GM23248 (cell line): ENCODE results near the gene ATG9A. TPM values are rescaled to one million over a fixed set of nuclear protein-coding genes. Genes with fewer than 3 reads are reported as not detected.
"Not testable (repeated sequence)": the region's sequence is repeated elsewhere in the genome, so short reads cannot be mapped to it uniquely, and the experiment has no call there.

ENCODE experiments used
- DNase-seq: peaks from one replicate; pipeline ENCODE4 v3.0.0-alpha.2; 2015
- H2AFZ ChIP-seq: fragments of 200-600 bp; sonication (generic); 2 replicates; pipeline ENCODE4 v1.6.1; 2016; ENCODE audit warnings: antibody characterized with exemption
- H3F3A ChIP-seq: fragments of 200-600 bp; sonication (generic); 2 replicates; pipeline ENCODE4 v1.6.1; 2016; ENCODE audit warnings: mild to moderate bottlenecking, antibody characterized with exemption, mixed run types; ENCODE audit not compliant: insufficient read depth
- H3K27ac ChIP-seq: fragments of 200-600 bp; sonication (generic); 2 replicates; pipeline ENCODE4 v1.5.1; 2016; ENCODE audit warnings: mild to moderate bottlenecking
- H3K27me3 ChIP-seq: fragments of 200-600 bp; sonication (generic); replicated peaks from 2 replicates; pipeline ENCODE4 v1.6.1; 2016; ENCODE audit warnings: mild to moderate bottlenecking; ENCODE audit not compliant: insufficient read depth
- H3K36me3 ChIP-seq: fragments of 200-600 bp; sonication (generic); 2 replicates; pipeline ENCODE4 v1.6.1; 2016; ENCODE audit warnings: low read depth, mild to moderate bottlenecking
- H3K4me1 ChIP-seq: fragments of 200-600 bp; sonication (generic); 2 replicates; pipeline ENCODE4 v1.6.1; 2016; ENCODE audit warnings: mild to moderate bottlenecking; ENCODE audit not compliant: insufficient read depth
- H3K4me2 ChIP-seq: fragments of 200-600 bp; sonication (generic); one replicate; pipeline ENCODE4 v1.6.1; 2016; ENCODE audit warnings: mild to moderate bottlenecking; ENCODE audit not compliant: unreplicated experiment
- H3K4me3 ChIP-seq: fragments of 200-600 bp; sonication (generic); 2 replicates; pipeline ENCODE4 v1.5.1; 2016; ENCODE audit warnings: mild to moderate bottlenecking
- H3K79me2 ChIP-seq: fragments of 200-600 bp; sonication (generic); 2 replicates; pipeline ENCODE4 v1.6.1; 2016; ENCODE audit warnings: mild to moderate bottlenecking; ENCODE audit not compliant: insufficient read depth
- H3K9ac ChIP-seq: fragments of 200-600 bp; sonication (generic); 2 replicates; pipeline ENCODE4 v1.6.1; 2016; ENCODE audit warnings: mild to moderate bottlenecking
- H3K9me2 ChIP-seq: fragments of 200-600 bp; sonication (generic); 2 replicates; pipeline ENCODE4 v1.6.1; 2016; ENCODE audit warnings: mixed run types, mild to moderate bottlenecking, moderate library complexity; ENCODE audit not compliant: insufficient read depth
- H3K9me3 ChIP-seq: fragments of 200-600 bp; sonication (generic); one replicate; pipeline ENCODE4 v1.6.1; 2017; ENCODE audit warnings: low read depth
- H4K20me1 ChIP-seq: fragments of 200-600 bp; sonication (generic); 2 replicates; pipeline ENCODE4 v1.6.0; 2016; ENCODE audit not compliant: insufficient read depth
- EZH2 ChIP-seq: fragments of 200-600 bp; sonication (generic); IDR thresholded peaks from 2 replicates; pipeline ENCODE4 v1.6.1; 2018; ENCODE audit warnings: antibody characterized with exemption, mild to moderate bottlenecking; ENCODE audit not compliant: insufficient read depth, poor library complexity, severe bottlenecking
- EZH2phosphoT487 ChIP-seq: fragments of 200-600 bp; sonication (generic); IDR thresholded peaks from 2 replicates; pipeline ENCODE4 v1.6.1; 2018; ENCODE audit warnings: antibody characterized with exemption, moderate library complexity, mild to moderate bottlenecking, low read depth; ENCODE audit not compliant: insufficient read depth
- WGBS, 2 experiments: methylation state at CpG; one replicate each; pipeline ENCODE4 v1.1.6; 2015 to 2017; ENCODE audit warnings: low lambda C conversion rate in 2 of 2, low coverage in 1 of 2; ENCODE audit errors: missing lambda C conversion rate in 2 of 2; 5-methylcytosine and 5-hydroxymethylcytosine counted together
- in situ Hi-C: fragments of 300-500 bp; cut with MboI; formaldehyde crosslinking; loops from 2 replicates; pipeline ENCODE4 v1.15.0; 2020
- polyA plus RNA-seq: library from polyadenylated mRNA; unstranded; fragments of >200 nt; fragmentation: Nextera tagmentation; extraction: Ambion mirVana; gene quantifications from 2 replicates; pipeline ENCODE4 v1.2.1, GENCODE V29; 2016
- total RNA-seq: library from RNA; depleted of rRNA; stranded (reverse); fragments of >200 nt; shearing (Covaris generic); gene quantifications from 2 replicates; pipeline ENCODE4 v1.2.3, GENCODE V29; 2014

Gene ATG9A
- total and polyA plus RNA-seq, 2 experiments from 2014 or later: 68.5 to 84.4 TPM

GRCh38 chr2:219204425-219205164 is 24.8 kb downstream of the ATG9A start:
- H2AFZ ChIP-seq: no peak overlapping the region
- peaks cover 17% of the 10 kb centered on the region for H3F3A ChIP-seq
- H3K79me2 ChIP-seq: 0 out of 2 replicates have a peak, but pooled peaks cover 3% of the 10 kb centered on the region
- no peak overlapping the region for H3K4me2 ChIP-seq
- TF ChIP-seq EZH2 (no peak), EZH2phosphoT487 (no peak)
- no peaks in the 10 kb centered on the region for H3K9me3 ChIP-seq
- peaks cover 11% of the 10 kb centered on the region; the same call in 1 of the 2 replicates for H3K4me1 ChIP-seq
- H3K27me3 ChIP-seq: no peaks in the 10 kb centered on the region
- H3K9ac ChIP-seq: no peak overlapping the region
- H3K27ac ChIP-seq: no peak overlapping the region
- H4K20me1 ChIP-seq: no peaks in the 10 kb centered on the region
- H3K36me3 ChIP-seq: no peaks in the 10 kb centered on the region
- no peak overlapping the region for H3K4me3 ChIP-seq
- WGBS, 2 experiments: 70 to 73% methylated on average over 7 of the region's 7 CpGs
- no peak for DNase-seq
- in situ Hi-C loops: no loop called here
- H3K9me2 ChIP-seq: no peaks in the 10 kb centered on the region

GRCh38 chr2:219201331-219201730 is 28.1 kb downstream of the ATG9A start:
- H2AFZ ChIP-seq, H3K79me2 ChIP-seq, DNase-seq, H3K4me3 ChIP-seq, H3K9me3 ChIP-seq, H3K9ac ChIP-seq, H3K9me2 ChIP-seq, H3K36me3 ChIP-seq, in situ Hi-C loops, H4K20me1 ChIP-seq, H3K27me3 ChIP-seq, H3K4me1 ChIP-seq, H3K27ac ChIP-seq, H3F3A ChIP-seq, H3K4me2 ChIP-seq: not testable (repeated sequence)
- 70 to 73% methylated on average over 19 to 21 of the region's 21 CpGs for WGBS, 2 experiments

- in situ Hi-C loops, H2AFZ ChIP-seq, H4K20me1 ChIP-seq, H3K4me1 ChIP-seq, H3K79me2 ChIP-seq, H3K9ac ChIP-seq, H3K36me3 ChIP-seq, H3K9me2 ChIP-seq, DNase-seq, H3K9me3 ChIP-seq, H3F3A ChIP-seq, H3K27ac ChIP-seq, H3K27me3 ChIP-seq, H3K4me2 ChIP-seq, H3K4me3 ChIP-seq: not testable (repeated sequence)
- WGBS, 2 experiments: 63 to 65% methylated on average over 26 of the region's 26 CpGs
These were observed 28.7 kb downstream of the ATG9A start for GRCh38 chr2:219200502-219201326.

- Histone ChIP-seq H3K27me3 (peaks cover 2% of the 10 kb centered on the region; the same call in 1 of the 2 replicates), H3K36me3 (no peaks in the 10 kb centered on the region), H3K9me3 (no peaks in the 10 kb centered on the region), H4K20me1 (no peaks in the 10 kb centered on the region), H3K27ac (no peak overlapping the region), H2AFZ (no peak overlapping the region), H3K9me2 (no peaks in the 10 kb centered on the region), H3K4me3 (no peak overlapping the region), H3K79me2 (no peaks in the 10 kb centered on the region), H3K4me2 (no peak overlapping the region), H3F3A (no peaks in the 10 kb centered on the region), H3K9ac (no peak overlapping the region), H3K4me1 (no peaks in the 10 kb centered on the region)
- 70 to 73% methylated on average over 12 of the region's 12 CpGs for WGBS, 2 experiments
- no peak for DNase-seq
- in situ Hi-C loops: no loop called here
- TF ChIP-seq EZH2phosphoT487 (no peak), EZH2 (no peak)
These were observed 29.8 kb downstream of the ATG9A start for GRCh38 chr2:219199470-219200211.
